GM18517 (cell line): ENCODE results near the gene ACTN4.

ENCODE experiments used
- ATAC-seq: cut with Tn5 transposase; IDR thresholded peaks from one replicate; pipeline ENCODE4 v1.9.1; 2021; ENCODE audit warnings: mild to moderate bottlenecking, moderate library complexity; ENCODE audit not compliant: unreplicated experiment

ACTN4 gene

DNA sequence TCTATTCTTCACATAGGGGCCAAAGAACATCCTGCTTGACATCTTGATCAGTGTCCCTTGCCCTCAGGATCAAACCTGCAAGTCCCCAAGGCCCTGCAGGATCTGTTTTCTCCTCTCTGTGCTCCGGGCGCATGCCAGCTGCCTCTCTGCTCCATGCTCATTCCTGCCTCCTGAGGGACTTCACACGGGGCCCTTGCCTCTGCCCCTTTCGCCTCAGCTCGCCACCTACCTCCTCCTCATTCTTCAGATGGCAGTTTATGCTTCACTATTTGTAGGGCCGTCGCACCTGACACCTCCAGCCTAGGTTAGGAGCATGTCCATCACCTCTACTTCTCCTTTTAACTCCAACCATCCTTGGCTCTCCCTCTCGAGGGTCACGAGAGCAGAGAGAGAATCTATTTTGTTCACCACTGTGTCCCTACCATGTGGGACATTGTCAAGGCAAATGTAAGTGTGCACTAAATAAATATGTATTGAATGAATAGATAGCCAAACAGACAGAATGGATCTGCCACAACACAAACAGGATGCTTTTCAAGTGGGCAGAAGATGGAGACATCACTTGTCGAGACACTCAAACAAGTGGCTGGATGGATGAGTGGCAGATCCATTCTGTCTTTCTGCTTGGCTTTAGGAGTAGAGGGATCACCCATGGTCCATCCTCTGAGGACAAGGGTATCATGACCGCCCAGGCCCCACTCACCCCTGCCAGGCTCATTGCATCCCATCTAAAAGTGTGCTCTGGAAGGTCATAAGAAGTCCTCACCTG, 29.6 kb downstream of the ACTN4 start:
- no peak for ATAC-seq

DNA sequence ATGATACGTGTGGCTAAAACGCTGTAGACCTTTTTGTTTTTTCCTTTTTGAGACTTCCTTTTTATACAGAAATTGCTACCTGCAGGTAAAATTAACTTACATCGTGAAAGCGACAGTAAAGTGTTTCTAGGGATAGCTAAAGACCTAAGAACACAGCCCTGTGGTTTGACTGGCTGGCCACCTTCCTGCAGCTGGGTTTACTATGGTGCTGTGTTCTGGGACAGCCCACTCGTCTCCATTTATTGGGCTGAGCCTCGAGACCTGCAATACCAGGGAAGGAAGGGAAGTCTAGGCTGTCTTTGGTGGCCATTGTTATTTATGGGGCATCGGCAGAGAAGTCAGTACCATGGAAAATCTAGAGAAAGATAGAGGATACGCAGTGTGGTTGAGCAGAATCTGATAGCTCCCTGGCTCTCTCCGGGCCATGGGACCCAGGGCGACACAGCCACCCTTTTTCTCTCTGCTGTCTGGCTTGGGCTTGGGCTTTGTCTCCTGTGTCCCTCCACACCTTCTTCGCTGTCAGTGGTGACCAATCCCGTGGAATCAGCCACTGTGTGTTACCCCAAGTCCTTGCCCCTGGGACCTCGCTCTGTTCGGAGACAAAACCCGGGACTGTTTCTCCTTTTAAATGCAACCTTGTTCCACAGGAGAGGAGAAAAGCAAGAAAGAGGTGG, 30.9 kb downstream of the ACTN4 start:
- ATAC-seq: no peak

DNA sequence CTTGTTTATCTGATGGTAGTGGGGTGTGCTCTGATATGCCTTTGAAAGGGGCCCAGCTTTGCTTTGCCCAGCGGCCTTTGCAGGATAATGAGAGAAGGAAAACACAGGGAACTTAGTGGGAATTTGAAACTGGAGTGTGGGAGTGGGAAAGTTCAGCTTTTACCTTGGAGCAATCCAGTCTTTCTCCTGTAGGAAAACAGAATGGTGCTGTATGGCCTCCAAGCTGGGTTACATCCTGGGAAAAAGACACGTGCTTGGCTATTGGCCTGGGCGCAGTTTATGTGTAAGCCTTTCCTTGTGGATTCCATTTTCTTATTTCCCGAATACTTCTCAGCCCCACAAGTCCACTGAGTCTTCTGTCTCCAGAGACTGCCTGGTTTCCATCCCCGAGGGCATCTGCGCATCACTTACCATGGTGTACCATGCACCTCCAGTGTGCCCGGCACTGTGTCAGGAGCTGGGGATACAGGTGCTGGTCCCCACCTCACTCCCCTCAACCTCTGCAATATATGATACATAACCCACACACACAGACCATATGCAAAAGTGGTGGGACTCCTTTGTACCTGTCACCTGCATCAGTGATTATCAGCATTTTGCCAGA, 31.5 kb downstream of the ACTN4 start:
- ATAC-seq: no peak

DNA sequence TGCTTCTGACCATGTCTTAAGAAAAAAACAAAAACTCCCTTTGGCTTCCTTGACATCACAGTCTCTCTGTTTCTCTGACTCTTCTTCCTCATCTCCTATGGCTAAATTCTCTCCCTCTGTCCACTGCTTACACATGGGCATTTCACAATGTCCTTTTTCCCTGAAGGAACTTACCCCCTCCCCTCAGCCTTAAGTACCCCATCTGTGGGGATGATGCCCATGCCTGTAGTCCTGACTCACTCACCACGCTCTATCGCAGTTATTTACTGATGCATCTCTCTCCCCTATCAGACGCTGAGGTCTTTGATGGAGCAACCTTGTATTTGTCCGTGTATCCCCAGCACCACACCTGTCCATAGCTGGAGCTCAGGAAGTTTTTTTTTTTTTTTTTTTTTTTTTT, 32.4 kb downstream of the ACTN4 start:
- no peak for ATAC-seq

DNA sequence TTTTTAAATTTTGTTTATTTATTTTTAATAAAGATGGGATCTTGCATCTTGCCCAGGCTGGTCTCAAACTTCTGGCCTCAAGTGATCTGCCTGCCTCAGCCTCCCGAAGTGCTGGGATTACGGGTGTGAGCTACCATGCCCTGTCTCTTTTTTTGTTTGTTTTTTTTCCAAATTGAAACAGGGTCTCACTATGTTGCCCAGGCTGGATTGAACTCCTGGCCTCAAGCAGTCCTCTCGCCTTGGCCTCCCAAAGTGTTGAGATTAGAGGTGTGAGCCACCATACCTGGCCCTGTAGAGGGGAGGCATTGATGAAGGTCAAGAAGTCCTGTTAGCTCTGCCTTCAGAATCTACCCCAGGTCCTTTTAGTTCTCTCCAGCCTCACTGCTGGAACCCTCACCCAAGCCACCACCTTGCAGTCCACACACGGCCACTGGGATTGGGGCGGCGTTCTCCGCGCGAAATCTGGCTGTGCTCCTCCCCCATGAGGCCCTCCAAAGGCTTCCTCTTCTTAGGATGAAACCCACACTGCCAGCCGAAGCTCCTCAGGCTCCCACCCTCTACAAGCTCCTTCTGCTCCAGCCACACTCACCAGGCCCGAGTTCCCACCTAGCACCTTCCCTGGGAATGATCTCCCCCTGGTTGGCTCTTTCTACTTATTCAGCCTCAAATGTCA, 34.9 kb downstream of the ACTN4 start:
- ATAC-seq: no peak

DNA sequence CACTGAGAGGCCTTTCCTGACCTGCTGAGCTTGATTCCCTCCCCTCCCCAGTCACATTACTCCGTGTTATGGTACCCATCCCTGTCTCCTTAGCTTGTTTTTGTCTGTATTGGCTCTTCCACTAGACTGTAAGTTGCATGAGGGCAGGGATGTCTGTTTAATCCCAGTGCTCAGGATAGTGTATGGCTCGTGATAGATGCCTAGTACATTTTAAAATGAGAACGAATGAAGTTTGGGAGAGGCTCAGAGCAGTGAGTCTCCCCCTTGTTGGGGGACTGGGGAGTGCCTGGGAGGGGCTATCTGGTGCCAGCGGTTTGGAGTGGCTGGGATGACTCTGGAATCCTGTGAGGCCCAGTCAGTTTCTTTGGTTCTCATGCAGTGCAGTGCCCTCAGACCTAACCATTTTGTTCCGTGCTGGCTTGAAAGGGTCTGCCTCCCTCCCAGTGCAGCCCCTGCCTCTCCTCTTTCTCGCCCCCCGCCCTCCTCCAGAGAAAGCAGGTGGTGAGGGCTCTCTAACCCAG, 35.5 kb downstream of the ACTN4 start:
- no peak for ATAC-seq

DNA sequence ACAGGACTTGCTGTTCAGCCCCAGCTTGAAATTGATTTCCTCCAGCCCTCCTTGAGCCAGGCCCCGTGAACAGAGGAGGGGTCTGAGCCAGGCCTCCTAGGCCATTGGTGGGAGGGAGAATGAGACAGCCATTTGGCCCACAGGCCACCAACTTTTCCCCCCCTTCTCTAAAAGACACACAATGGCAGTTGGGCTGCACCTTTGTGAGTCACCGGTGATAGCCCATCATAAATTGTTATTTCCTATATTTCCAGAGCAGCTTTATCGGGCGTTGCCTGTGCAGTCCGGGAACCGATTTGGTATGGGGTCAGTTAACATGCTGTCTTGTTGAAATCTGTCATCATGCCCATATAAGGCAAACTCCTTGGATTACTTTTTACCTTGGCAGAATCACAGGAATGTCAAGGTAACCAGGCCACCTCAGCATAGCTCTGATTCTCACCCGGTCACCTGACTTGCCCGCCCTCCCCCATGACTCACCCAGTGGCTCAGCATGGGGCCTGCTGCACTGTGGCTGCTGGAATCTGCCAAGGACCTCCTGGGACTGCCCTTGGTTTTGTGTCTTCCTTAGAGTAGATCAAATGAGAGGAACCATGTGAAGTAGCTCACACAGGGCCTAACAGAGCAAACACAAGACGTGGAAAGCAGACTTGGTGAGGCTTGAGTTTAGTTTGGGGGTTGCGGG, 36.1 kb downstream of the ACTN4 start:
- ATAC-seq: no peak

DNA sequence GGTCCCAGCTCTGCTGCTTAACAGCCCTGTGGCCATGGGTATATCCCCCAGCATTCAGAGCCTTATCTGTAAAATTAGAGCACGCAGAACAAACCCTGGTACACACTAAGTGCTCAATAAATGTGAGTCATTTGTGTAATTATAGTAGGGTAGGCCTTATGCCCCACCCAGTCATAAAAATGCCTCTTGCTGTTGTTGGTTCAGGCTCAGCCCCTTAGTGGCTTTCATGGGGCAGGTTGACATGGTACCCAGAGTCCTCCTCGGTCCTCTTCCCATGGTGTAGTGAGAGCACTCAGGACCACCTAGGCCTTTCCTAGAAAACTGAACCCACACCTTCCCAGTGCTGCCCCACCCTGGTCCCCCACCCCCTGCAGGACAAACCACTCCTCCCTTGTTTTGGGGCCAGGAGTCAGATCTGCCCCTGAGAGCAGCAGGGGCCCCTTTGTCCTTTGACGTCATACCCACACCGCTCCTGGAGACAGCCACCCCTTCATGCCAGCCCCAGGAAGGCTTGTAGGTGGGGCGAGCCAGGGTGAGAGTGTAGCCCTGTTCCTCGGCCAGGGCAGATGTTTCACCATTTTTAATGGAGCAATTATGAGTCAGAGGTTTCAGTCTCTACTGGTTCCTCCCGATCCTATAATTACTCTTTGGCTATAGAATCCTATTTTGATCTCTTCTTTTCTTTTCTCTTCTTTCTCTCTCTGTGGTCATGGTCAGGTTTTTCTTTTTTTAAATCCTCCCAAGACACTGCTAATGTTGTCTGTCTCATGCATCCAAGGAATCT, 36.8 kb downstream of the ACTN4 start:
- no peak for ATAC-seq

DNA sequence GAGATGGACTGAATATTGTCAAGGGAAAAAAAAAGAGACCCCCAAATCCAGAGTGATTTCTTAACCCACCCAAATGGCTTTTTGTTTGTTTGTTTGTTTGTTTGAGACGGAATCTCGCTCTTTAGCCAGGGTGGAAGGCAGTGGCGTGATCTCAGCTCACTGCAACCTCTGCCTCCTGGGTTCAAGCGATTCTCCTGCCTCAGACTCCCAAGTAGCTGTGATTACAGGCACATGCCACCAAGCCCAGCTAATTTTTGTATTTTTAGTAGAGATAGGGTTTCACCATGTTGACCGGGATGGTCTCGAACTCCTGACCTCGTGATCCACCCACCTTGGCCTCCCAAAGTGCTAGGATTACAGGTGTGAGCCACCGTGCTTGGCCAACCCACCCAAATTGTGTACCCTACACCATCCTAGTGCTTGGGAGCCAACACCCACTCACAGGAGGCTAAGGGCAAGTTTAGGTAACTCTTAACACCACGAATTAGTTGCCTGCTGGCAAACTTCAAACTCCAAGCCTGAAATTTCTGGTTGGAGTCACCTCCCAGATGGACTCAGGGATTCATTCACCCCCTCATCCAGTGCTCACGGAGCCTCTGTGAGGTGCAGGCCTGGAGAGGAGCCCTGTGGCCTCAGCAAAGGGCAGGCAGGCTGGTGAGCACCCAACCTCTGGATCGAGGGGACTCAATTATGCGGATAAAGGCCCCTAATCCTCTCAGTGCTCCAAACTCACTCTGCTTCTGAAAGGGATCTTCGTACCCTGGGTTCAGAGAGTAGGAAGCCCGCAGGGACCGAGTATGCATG, 37.6 kb downstream of the ACTN4 start:
- ATAC-seq: no peak

DNA sequence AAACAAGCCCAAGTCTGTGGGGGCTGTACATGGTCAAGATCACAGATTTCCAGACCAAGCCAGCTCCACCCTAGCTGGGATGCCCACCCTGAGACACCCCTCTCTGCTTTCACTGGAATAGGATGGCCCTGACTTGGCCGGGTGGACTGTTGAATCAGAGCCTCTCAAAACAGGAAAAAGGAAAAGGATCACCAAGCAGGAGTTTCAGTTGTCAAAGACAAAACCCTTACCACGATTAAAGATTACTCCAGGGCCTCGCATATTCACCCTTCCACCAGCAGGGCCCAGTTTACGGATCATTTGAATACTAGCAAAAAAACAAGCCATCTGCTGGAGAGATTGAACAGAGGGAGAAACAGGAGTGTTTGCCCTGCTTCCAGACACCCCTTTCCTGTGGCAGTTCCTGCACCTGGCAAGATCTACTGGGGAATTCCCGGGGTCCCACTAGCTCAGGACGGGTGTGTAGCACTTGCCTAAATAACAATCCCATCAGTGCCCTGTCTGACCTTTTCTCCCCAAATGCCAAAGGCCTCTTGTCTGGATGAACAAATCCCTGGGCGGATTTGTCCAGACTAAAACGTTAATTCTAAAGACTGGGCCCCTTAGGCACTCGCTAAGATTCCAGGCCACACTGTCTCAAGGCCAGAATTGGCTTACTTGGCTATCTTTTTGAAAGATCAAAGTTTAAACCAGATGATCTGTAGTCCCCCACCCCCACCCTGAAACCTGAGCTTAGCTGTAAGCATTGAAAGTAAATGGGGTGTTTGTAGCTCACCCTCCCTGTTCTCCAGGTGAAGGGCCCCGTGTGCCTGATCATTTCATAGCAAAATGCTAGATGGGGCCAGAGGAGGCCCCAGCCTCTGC, 38.4 kb downstream of the ACTN4 start:
- ATAC-seq: no peak

DNA sequence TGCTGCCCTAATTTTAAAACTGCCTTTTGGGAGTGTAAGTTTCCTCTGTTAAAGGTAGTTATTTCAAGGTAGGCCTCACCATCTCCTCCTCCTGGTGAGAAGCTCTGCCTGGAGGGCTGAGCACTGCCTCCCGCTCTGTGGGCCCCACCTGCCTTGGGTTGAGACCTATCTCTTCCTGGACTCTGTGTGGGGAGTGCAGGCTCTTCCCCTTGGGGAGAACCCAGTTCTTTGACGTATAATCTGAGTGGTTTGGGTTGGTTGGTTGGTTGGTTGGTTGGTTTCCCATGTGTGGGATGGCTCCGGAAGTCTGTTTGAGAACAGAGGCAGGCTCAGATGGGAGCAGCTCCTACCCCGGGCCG, 39.1 kb downstream of the ACTN4 start:
- no peak for ATAC-seq

DNA sequence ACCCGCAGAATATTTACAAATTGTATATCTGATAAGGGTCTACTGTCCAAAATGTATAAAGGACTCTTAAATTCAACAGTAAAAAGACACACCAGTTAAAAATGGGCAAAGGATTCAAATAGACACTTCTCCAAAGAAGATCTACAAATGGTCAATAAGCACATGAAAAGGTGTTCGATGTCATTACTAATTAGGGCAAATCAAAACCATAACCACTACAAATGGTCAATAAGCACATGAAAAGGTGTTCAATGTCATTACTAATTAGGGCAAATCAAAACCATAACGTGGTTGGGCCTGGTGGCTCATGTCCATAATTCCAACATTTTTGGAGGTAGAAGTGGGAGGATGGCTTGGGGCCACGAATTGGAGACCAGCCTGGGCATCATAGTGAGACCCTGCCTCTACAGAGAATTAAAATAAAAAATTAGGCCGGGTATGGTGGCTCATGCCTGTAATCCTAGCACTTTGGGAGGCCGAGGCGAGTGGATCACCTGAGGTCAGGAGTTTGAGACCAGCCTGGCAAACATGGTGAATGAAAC, 40.5 kb downstream of the ACTN4 start:
- ATAC-seq: no peak

DNA sequence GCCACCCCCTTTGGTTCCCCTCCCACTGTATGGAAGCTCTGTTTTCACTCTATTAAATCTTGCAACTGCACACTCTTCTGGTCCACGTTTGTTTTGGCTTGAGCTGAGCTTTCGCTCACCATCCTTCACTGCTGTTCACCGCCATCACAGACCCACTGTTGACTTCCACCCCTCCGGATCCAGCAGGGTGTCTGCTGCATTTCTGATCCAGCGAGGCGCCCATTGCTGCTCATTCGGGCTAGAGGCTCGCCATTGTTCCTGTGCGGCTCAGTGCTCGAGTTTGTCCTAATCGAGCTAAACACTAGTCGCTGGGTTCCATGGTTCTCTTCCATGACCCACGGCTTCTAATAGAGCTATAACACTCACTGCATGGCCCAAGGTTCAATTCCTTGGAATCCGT, 42.7 kb downstream of the ACTN4 start:
- ATAC-seq: no peak

DNA sequence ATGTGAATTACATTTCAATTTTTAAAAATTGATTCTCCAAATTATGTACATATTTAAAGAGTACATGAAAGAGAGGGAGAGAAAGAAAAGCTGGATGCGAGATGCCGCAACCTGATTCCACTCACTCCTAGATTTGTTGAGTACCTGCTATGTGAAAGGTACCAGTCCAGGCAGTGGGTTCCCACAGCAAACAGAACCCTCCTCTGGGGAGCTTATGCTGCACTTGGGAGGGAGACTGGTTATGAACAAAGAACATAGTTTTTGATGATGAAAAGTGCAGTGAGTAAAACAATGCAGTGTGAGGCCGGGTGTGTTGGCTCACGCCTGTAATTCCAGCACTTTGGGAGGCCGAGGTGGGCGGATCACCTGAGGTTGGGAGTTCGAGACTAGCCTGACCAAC, 43.4 kb downstream of the ACTN4 start:
- no peak for ATAC-seq

DNA sequence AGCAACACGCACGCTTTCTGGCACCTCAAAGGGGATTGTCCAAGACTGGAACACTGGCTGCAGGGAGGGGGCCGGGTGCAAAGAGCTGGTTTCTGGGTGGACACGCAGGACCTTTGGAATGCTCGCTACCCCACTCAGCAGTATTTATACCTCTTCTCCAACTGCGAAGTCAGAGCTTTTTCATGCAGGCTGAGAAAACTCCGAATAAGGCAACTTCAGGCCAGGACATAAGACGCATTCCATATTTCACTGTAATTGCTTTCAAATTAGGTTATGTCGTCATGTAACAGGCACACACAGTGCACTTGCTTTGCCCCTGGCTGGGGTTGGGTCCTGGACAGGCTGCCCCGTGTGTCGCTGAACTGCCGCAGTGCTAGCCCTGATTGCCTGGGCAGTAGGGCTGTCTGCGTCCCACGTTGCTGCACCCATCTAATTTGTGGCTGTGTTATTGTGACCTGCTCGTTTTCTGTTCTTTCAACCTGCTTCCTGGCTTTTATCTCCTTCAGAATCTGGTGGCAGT, 44.5 kb downstream of the ACTN4 start:
- no peak for ATAC-seq

DNA sequence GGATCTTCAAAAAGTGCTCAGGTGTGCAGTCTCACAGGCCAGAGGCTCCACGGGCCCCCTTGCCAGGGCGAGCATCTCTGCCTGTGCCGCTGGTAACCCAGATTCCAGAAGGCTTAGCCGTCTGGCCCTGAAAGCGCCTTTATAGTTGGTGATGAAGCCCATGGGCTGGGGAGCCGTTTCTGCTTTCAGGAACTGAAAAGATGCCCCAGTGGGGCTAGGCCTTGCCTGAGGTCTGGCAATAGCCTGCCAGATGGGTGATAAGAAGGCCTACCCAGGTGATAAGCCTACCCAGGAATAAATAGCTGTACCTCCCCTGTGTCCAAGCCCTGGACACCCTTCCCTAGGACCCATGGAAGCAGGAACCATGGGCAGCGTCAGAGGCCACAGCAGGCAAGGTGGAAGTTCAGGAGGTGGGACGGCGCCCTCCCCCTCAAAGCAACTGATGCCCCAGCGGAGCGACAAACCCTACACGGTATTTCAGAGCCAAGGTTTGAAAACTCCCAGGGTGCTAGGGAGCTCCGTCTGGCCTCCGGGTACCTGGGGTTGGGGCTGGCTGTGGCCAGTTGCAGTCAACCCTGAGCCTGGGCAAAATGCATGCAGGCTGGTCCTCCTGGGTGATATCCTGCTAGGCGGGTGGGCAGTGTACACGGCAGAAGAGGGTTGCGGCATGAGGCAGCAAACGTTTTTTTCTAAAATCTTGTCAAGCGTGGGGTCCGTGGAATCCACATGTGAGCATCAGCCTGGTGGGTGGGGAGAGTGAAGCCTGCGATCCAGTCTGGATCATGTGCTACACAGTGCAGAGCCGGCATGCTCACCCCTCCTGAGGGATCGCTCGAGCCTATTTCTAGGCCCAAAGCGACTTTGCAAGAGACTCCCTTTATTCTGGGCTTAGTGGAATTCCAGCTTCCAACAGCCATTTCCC, 45.3 kb downstream of the ACTN4 start:
- no peak for ATAC-seq
